ENCODE data around the gene SMARCA1.

DNA sequence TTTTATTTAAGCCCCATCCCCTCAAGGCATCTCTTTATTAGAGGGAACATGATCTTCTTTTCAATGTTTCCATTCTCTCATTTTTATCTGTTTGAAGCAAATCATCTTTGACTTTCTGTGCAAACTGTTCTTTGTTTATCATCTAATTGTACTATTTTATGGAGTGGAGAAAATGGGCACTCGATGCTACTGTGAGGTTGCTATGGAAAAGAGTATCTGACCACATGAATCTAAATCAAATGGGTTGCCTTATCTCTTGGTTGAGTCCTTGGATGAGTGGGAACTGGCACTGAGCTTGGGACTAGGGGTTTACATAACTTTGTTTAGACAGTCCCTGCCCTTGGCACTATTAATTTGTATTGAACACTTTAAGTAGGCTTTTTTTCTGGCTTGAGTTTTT is 25.8 kb upstream of the SMARCA1 start:
- TF ChIP-seq, protein P1, sequence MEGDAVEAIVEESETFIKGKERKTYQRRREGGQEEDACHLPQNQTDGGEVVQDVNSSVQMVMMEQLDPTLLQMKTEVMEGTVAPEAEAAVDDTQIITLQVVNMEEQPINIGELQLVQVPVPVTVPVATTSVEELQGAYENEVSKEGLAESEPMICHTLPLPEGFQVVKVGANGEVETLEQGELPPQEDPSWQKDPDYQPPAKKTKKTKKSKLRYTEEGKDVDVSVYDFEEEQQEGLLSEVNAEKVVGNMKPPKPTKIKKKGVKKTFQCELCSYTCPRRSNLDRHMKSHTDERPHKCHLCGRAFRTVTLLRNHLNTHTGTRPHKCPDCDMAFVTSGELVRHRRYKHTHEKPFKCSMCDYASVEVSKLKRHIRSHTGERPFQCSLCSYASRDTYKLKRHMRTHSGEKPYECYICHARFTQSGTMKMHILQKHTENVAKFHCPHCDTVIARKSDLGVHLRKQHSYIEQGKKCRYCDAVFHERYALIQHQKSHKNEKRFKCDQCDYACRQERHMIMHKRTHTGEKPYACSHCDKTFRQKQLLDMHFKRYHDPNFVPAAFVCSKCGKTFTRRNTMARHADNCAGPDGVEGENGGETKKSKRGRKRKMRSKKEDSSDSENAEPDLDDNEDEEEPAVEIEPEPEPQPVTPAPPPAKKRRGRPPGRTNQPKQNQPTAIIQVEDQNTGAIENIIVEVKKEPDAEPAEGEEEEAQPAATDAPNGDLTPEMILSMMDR (IDR thresholded peaks at IDR 0.05) = no peak
- TF ChIP-seq POLR2AphosphoS5 (IDR thresholded peaks at IDR 0.05) = no peak

Data from stomach (tissue), 4 donors.